GM19239 (cell line): ENCODE data around the gene ANKRD44.
"Not testable (repeated sequence)": the region's sequence is repeated elsewhere in the genome, so short reads cannot be mapped to it uniquely, and the experiment has no call there.

Experiments
- DNase-seq: peaks from one replicate; pipeline ENCODE4 v3.0.0; 2011; ENCODE audit warnings: low spot score; ENCODE audit not compliant: insufficient read length
- FAIRE-seq: peaks from 2 replicates; lab custom pipeline; 2011; peaks lifted over from hg19 to GRCh38; lab: Jason Lieb, UNC

ANKRD44 gene

DNA sequence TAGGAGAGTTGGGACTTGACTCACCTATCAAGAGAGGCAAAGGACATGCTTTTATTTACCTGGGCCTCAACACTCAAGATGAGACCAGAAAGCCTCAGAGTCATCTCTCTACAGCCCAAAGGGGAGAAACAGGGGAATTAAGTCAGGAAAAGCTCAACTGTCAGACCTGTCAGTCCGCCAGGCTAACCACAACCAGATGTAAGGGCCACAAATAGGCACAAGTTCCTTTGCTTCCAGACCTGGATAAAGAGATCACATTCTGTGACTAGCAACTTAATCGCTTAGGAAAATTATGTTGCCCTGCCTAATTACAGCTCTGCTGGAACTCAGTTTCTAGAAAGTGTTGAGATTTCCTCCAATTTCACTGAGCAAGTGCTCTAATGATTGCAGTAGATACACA is 67.9 kb downstream of the ANKRD44 start:
- DNase-seq (no peak), FAIRE-seq (peak; percentile 86)

DNA sequence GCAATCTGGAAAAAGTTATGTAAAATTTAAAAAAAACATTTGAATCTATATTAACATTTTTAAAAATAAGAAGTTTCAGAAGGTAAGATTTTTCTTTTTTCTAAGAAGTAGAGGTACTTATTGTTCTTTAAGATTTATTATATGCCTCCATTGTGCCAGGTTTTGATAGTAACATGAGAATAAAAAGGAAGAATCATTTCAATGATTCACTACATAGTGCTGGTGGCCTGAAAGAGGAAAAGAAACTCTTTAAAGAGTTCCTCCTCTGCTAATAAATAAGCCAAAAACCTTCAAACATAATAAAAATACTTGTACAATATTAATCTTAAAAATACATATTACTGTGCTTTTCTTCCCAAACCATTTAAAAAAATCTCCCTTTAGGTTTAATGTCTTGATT is 69.0 kb downstream of the ANKRD44 start:
- FAIRE-seq, result peak; percentile 78
- no peak for DNase-seq

DNA sequence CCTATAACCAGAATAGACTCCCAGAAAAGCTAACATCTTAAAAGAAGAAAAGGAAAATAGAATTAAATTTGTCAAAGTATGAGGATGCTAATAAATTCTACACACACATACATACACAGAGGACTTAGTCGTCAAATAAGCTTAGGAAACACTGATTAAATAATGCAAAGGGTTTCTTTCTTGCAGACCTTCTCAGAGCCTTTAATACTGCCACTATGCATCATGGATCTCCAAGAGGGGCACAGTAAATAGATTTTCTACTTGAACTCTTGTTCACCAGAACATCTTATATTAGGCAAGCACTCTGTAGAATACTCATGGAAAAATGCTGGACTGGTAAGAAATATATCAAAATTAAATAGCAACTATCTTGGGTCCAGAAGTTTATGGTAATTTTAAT is 69.4 kb downstream of the ANKRD44 start:
- FAIRE-seq, result peak; percentile 33
- no peak for DNase-seq

DNA sequence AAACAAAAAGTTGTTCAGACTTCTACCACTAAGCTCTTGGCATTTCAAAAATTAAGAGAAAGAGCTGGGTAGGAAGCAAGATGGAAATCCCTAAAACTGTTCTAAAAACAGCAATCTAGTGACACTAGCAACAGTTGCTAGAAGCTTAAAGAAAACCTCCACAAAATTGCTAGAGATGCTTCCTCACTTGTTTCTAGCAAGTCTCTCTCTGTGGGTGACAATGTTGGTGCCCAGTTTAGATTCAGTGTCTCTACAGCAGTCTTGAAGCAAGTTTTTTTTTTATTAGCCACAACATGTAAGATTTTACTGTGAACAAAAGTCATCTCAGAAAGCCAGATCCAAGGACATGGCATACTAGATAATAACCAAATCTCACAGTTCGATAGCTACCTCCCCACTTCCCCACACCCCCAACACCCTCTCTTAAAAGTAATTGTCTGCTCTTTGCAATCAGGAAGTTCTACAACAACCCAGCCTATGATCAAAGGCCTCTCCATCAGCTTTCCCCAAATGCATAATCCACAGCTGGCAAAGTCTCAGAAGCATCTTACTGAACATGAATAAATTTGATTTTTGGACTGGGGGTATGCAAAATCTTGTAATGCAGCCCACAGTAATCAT is 70.0 kb downstream of the ANKRD44 start:
- DNase-seq (no peak), FAIRE-seq (peak; percentile 93)

DNA sequence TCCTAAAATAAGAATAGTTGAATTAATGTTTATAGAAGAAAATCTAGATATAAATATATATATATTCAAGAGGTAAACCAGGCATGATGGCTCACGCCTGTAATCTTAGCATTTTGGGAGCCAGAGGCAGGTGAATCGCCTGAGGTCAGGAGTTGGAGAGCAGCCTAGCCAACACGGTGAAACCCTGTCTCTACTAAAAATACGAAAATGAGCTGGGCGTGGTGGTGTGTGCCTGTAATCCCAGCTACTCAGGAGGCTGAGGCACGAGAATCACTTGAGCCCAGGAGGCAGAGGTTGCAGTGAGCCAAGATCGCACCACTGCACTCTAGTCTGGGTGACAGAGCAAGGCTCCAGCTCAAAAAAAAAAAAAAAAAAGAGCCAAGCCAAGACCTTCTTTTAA is 70.6 kb downstream of the ANKRD44 start:
- DNase-seq, FAIRE-seq: not testable (repeated sequence)

DNA sequence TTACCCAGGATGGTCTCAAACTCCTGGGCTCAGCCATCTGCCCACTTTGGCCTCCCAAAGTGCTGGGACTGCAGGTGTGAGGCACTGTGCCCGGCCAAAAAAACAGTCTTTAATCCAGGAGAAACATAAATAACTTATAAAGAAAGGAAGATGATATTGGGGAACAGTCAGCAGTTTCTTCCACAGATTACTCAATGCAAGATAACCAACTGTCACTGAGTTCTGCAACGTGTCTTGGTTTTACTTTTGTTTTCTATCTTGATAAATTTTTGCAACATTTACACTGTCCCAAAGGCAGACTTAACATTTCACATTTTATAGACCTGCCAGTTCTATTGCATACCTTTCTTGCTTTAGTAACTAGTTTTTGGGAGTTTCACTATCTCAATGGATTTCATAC is 71.1 kb downstream of the ANKRD44 start:
- DNase-seq (no peak), FAIRE-seq (peak; percentile 92)

DNA sequence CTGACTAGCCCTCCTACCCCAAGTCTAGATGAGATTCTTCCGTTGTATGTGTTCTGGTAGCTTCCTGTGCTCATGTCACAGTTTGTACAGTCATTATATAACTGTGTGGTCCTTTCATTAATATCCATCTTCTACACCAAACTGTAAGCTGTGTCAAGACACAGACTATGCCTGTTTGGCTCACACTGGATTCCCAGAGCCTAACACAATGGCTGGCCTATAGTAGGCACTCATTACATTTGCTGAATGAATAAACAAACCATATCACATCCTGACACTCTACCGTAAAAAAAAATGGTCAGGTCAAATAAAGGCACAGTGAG is 72.6 kb downstream of the ANKRD44 start:
- peak; percentile 91 for FAIRE-seq

DNA sequence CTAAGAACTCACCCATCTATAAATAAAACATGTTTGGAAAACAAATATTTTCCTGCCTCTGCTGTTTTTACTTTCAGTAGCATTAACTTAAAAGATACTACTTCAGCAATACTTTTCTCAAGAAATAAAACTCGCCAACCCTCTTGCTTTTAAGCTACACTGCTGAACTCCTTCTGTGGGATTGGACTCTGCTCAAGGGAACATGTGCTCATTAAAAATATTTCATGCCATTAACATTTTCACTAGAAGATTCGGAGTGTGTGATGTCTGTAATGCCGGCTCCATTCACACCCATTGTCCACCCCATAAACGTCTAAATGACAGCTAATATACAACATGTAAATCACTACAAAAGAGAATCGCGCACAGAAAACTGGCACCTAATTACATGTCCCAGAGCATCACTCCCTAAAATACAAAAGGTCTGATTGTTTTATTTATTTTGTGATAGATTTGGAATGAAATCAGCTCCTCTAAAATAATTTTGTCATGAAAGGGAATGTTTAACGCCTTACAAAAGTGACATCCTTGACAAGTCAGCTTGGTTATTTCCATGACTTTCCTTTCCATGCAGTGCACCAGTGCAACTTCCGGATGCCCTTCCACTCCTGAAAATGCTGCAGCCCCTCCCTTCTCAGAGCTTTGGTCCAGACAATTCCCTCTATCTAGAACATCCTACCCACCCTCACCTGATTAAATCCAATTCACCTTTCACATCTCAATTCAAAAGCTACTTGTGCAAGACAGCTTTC is 73.1 kb downstream of the ANKRD44 start:
- FAIRE-seq, result no peak

More for the DNA sequence above, 72.6 kb downstream of the ANKRD44 start:
- DNase-seq, result no peak

DNA sequence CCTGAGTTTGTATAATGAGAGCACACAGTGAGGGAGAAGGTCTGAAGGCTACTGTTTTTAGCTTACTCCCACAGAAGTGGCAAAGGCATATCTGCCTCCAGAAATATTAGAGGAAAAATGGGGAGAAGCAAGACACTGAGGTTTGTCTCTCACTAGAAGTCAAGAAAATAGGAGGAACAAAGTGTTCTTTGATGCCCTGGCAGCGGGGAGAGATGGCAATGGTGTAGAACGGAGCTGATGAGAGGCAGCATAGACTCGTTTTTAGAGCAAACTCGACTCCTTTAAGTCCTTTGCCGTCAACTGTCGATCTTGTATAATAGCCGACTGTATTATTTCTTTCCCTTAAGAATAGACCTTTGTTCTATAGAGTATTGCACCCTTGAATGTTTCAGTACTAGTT is 73.8 kb downstream of the ANKRD44 start:
- FAIRE-seq (no peak), DNase-seq (no peak)

More for the DNA sequence above, 73.1 kb downstream of the ANKRD44 start:
- DNase-seq, result no peak

DNA sequence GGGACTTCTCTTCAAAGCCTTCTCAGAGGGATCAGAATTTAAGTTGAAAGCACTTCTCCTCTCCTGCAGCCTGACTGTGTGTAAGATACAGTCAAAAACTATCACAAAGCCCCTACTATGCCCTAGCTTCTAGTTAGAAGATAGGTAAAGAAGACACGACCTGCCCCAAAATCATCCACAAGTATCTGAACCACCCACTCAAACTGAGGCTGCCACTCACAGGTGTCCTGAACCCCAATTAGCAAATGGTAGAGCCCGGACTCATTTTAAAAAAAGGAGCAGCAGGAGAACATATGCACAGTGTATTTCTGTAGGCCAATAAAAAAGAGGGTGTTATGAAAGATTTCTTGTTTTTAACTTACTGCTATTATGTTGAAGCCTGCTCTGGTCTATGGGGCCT is 74.4 kb downstream of the ANKRD44 start:
- FAIRE-seq (peak; percentile 60), DNase-seq (no peak)

DNA sequence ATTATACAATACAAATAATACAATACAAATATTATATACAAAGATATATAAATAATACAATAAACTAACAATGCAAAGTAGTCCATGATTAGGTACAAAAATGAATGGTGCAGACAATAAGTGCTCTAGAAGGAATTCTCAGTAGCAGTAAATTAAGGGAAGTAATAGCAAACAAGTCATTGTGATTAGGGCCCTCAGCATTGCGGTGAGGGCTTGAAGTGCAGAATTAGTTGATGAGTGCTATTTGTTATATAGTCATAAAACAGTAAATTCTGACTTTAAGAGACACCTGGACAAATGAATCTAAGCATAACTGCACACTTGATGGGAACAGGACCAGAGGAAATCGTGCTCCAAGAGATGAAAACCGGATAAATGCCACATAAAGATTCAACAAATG is 74.9 kb downstream of the ANKRD44 start:
- FAIRE-seq (no peak), DNase-seq (no peak)

DNA sequence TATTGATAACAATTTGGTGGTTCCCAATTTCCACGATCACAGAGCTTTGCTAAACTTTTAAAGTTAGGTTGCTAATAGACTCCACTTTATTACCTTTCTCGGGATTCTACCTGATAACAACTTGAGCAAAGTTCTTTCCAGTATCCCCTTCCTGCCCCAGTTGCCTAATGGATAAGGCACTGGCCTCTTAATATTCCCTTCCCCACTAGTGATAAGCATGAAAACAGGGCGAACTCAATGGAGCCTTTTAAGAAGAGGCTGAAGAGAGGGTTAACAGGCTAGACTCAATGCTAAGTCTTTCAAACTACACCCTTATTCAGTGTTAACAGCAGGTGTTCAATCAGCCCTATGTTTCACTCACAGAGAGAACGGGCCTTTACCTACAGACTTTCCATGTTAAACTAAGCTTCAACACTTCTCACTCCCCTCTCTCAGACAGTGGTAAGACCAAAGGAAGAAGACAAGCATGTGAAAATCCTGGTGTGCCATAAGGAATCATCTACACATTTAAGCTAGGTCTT is 75.8 kb downstream of the ANKRD44 start:
- FAIRE-seq (peak; percentile 18), DNase-seq (no peak)

DNA sequence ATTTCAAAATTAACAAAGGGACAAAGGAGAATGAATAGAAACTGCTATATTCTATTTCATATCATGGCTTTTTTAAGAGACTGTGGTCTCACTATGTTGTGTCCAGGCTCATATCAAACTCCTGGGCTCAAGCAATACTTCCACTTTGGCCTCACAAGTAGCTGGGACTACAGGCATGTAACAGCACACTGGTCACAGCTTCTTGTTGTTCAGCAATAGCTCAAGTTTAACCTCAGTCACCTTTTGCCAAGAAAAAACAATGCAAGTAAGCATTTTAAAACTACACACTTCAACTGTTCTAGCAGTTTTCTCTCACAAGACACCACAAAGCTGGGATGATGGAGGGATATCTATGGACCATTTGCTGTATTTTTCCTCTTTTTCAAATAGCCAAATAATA is 77.1 kb downstream of the ANKRD44 start:
- peak; percentile 40 for FAIRE-seq
- no peak for DNase-seq

DNA sequence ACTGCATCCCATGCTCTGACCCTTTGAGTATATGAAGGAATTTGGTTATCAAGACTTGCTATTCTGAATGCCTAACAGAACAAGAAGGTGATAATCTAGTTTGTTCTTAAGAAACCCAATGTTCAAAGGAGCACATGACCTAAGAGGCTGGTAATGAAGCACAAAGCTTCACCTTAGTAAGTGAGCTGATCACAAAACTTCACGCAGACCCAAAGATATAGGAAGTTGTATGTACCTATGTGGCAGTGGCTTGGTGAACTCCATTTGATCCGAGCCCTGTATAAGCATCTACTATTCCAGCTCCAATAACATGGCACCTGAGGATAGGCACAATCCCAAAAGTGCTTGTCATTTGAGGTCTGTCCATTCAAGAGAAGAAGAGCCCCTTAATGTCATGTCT is 78.6 kb downstream of the ANKRD44 start:
- FAIRE-seq (peak; percentile 81), DNase-seq (no peak)

DNA sequence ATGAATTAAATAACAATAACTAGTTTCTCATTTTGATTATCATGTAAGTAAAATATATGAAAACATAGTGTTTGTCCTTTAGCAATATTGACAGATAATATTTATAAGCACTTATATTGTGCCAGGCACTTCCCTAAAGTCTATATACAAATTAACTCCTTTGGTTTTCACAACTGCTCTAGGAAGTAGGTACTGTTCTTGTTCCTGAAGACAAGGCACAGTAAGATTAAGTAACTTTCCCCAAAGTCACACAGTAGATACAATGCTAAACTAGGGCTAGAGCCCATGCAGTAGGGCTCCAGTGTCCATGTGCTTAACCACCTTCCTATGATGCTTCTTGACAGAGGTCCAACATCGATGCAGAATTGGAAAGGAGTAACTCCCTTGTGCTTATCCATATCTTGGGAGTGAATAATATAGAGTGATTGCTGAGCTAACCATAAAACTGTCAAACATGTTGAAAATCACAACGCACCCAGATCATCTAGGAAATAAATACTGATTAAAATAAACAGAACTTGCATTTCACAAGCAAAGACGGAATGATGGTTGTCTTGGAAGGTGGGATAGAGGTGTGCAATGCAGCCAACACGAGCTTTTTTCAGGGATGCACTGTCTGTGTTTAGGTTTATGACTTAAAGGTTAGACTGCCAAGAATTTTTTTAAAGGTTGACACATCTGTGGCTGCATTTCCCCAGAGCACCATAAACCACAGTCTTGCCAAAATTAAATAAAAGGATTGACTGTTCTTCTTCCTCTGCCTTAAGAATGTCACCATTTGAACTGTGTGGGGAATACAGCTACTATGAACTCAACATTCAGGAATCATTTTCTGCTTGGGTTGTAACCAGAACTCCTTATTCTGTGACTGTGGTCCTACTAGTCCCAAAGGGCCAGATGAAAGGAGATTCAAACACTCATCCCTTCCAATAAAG is 80.8 kb downstream of the ANKRD44 start:
- no peak for DNase-seq
- no peak for FAIRE-seq

DNA sequence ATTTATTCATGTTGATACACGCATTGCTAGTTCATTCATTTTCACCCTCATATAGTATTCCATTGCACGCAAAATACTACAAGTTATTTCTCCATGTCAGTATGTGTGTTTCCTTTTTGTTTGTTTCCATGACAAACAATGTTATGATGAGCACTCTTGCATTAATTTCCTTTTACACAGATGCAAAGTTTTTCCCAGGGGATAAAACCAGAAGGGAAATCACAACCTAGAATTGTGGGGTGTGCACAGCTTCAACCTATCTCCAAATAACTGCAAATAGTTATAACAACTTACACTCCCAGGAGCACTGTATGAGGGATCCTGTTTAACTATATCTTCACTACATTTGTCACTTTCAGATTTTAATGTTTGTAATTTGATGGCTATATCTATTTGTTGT is 87.1 kb downstream of the ANKRD44 start:
- FAIRE-seq, result peak; percentile 69

DNA sequence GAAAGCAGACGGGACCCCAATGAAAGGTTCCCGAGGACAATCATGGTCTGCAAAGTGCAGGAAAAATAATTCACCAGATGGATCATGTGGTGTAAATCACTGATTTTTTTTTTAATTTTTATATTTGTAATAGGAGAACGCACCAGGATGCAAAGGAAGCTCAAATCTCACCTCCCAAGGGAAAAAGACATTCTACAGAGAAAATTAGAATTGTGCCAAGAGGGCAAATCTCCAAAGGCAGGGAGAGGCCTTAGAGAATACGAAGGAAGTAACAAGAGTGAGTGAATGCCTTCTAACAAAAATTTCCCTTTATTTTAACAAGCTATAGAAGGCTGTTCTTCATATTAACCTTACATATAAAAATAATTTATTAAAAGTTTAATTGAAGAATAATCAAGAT is 90.9 kb downstream of the ANKRD44 start:
- no peak for DNase-seq
- FAIRE-seq, result no peak

More for the DNA sequence above, 87.1 kb downstream of the ANKRD44 start:
- no peak for DNase-seq

DNA sequence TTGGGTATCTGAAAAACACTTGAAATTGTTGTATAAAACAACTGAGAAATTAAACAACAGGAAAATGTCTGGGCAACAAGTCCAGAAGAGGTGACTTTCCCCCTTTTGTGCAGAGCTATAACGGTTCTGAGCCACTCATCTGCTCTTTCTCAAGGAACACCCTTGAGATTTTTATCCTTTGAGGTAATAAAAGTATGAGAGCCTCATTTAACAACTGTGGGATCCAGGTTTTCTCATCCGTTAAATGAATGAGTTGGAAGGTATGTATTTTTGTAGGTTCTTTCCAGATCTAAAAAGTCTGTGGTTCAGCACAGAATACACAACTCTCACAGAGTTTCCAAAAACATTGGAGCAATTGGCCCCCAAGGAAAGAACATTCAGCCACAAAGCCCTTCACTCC is 93.0 kb downstream of the ANKRD44 start:
- FAIRE-seq (no peak), DNase-seq (no peak)

DNA sequence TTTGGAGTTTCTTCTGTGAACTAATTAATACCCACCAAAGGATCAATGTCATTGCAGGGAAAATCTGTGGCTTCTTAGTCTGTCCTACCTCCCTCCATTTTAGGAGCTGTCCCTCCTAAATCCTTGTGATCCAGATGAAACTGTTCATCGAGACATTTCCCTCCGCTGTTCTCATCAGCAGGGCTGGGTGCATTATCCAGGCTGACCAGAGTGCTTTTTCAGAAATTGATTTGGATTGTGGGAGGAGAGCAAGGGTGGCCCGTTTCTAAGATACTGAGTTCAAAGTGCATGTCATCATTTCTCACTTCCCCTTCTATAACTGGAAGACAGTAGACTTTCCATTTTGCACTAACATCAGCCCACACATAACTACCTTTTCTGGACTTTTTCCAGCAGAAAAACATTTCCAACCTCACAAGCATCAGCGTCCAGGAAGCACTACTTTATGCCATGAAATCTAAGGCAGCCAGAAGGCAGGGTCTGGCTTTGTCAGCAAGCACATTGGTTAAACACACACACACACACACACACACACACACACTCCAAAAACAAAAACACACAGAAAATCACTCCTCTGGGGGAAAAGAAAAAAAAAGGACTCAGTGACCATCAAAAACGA is 94.1 kb downstream of the ANKRD44 start:
- DNase-seq (no peak), FAIRE-seq (peak; percentile 100)

DNA sequence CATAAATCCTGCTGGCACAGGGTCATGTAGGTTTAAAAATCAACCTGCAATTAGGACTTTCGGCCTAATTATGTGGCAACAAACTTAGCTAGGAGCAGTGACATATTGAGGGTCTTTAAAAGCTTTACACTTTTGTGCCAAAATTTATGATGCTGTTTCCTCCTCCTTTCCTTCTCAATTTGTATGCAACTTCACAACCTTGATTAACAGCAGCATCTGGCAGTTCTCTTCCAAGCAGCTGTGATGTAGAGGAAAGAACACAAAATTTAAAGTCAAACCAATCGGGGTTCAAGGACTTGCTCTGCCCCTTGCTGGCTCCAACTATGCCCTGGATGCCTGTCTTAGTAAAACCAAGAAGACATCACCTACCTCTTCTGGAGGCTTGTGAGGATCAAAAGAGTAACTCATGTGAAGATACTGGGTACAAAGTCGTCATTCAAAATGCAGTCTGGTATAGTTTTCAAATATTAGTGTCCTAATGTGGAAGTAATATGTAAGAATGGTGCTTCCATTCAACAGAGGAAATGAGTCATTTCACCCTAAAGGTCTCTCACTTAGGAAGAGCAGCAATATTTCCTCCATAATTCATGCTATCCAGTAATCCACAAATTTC is 94.7 kb downstream of the ANKRD44 start:
- FAIRE-seq, result no peak
- DNase-seq, result no peak
